ENCODE results near the gene DNMT3B.

DNA sequence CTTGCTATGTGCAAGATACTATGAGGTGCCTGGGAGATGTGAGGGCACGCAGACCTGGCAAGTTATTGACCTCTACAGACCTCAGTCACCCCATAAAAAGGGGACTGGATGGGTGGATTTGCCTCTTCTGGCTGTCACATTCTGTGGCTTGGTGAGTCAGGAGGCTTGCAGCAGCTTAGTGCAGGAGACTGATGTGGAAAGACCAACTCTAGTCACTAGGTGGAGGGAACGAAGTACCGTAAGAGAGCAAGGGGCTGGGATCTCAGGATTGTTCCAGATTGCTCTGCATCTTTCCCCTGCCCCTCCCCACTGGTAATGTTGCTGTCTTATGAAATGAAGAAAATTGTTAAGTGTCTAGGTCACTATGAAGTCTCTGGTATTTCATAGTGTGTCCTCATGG, 60.9 kb downstream of the DNMT3B start:
- TF ChIP-seq, protein P1, sequence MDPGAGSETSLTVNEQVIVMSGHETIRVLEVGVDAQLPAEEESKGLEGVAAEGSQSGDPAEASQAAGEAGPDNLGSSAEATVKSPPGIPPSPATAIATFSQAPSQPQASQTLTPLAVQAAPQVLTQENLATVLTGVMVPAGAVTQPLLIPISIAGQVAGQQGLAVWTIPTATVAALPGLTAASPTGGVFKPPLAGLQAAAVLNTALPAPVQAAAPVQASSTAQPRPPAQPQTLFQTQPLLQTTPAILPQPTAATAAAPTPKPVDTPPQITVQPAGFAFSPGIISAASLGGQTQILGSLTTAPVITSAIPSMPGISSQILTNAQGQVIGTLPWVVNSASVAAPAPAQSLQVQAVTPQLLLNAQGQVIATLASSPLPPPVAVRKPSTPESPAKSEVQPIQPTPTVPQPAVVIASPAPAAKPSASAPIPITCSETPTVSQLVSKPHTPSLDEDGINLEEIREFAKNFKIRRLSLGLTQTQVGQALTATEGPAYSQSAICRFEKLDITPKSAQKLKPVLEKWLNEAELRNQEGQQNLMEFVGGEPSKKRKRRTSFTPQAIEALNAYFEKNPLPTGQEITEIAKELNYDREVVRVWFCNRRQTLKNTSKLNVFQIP (CRISPR knock-in tag; IDR thresholded peaks at IDR 0.05; ENCODE audit: borderline replicate concordance, low read depth): no peak
- no peak for TF ChIP-seq TCF4 (CRISPR knock-in tag; IDR thresholded peaks at IDR 0.05; ENCODE audit: borderline replicate concordance)
- TF ChIP-seq PPARA (CRISPR knock-in tag; IDR thresholded peaks at IDR 0.05; ENCODE audit: borderline replicate concordance): no peak
